Lower leg skin (tissue), 4 donors: ENCODE results near the gene HSPG2. TPM values are rescaled to one million over a fixed set of nuclear protein-coding genes. Genes with fewer than 3 reads are reported as not detected.
"Not testable (repeated sequence)": the region's sequence is repeated elsewhere in the genome, so short reads cannot be mapped to it uniquely, and the experiment has no call there.

Experiments used
- DNase-seq, 2 donors: peaks; one replicate each; pipeline ENCODE4 v3.0.0-alpha.2; 2019; ENCODE audit warnings: low spot score in 2 of 2
- H3K4me3 ChIP-seq: fragments of 200-600 bp; sonication (generic); 2 replicates; pipeline ENCODE4 v1.5.1; 2017; ENCODE audit warnings: mild to moderate bottlenecking, low read depth; ENCODE audit not compliant: poor library complexity, severe bottlenecking
- CTCF ChIP-seq, 3 donors: fragments of 450-650 bp; IDR thresholded peaks; one replicate each; pipeline ENCODE4 v1.5.1; 2016; ENCODE audit warnings: antibody characterized with exemption in 3 of 3, mild to moderate bottlenecking in 3 of 3, moderate library complexity in 2 of 3
- POLR2A ChIP-seq, 2 donors: fragments of 450-650 bp; IDR thresholded peaks; one replicate each; pipeline ENCODE4 v1.6.1; 2016 to 2017; ENCODE audit warnings: antibody characterized with exemption in 2 of 2, mild to moderate bottlenecking in 1 of 2, moderate library complexity in 1 of 2
- WGBS, 2 donors: methylation state at CpG; one replicate each; pipeline ENCODE4 v1.1.5; 2018; 5-methylcytosine and 5-hydroxymethylcytosine counted together
- intact Hi-C: fragments of 100-400 bp; cut with DNase I; formaldehyde crosslinking; loops from one replicate; pipeline ENCODE4 v1.15.0; 2023; ENCODE audit warnings: low total_unique reads
- total RNA-seq, 4 donors: library from RNA; depleted of rRNA; stranded (reverse); fragments of >200 nt; gene quantifications; one replicate each; pipeline ENCODE4 v1.1.0, GENCODE V29; 2016

Gene HSPG2
- total RNA-seq, result 100 to 1,000 TPM in 2 of 4 donors, 10 to 100 TPM in 2; 67.9 to 171 (median 99.6) TPM

GRCh38 chr1:21937034-21937371 is at the start of gene HSPG2:
Gene HSPG2, minus strand, starts transcription at chr1:21937310. Its CDS starts 93 bp downstream, at chr1:21937217.
- 0% methylated on average over 3 of the region's 52 CpGs; no CpG with 5 or more reads in 1 of the 2 donors for WGBS, 2 donors
- peak within 1 kb of the TSS; percentile 75 for H3K4me3 ChIP-seq
- no peak for DNase-seq
- intact Hi-C loops, result no loop called here
- no peak for TF ChIP-seq POLR2A (IDR thresholded peaks at IDR 0.05)
- no peak for TF ChIP-seq CTCF (IDR thresholded peaks at IDR 0.05)

- DNase-seq, H3K4me3 ChIP-seq, intact Hi-C loops: not testable (repeated sequence)
- 93 to 94% methylated on average over 9 of the region's 12 CpGs for WGBS, 2 donors
Observed at GRCh38 chr1:21986386-21986785, 49.3 kb upstream of the HSPG2 start.

- WGBS, 2 donors, result 0 to 83% methylated on average over 1 to 2 of the region's 5 CpGs
- DNase-seq, H3K4me3 ChIP-seq, intact Hi-C loops: not testable (repeated sequence)
Observed at GRCh38 chr1:21985893-21986292, 48.8 kb upstream of the HSPG2 start.

- intact Hi-C loops, H3K4me3 ChIP-seq, DNase-seq: not testable (repeated sequence)
- WGBS, 2 donors, result 62 to 67% methylated on average over 5 of the region's 15 CpGs
Observed at GRCh38 chr1:21983539-21983938, 46.4 kb upstream of the HSPG2 start.

- WGBS, 2 donors, result 70 to 72% methylated on average over 6 of the region's 6 CpGs
- DNase-seq, intact Hi-C loops, H3K4me3 ChIP-seq: not testable (repeated sequence)
Observed at GRCh38 chr1:21982122-21982521, 45.0 kb upstream of the HSPG2 start.

- DNase-seq, intact Hi-C loops, H3K4me3 ChIP-seq: not testable (repeated sequence)
- 33 to 44% methylated on average over 1 to 2 of the region's 4 CpGs for WGBS, 2 donors
Observed at GRCh38 chr1:21981253-21981652, 44.1 kb upstream of the HSPG2 start.

GRCh38 chr1:21980515-21981220 is 43.6 kb upstream of the HSPG2 start:
- intact Hi-C loops, H3K4me3 ChIP-seq, DNase-seq: not testable (repeated sequence)
- WGBS, 2 donors, result 71 to 76% methylated on average over 12 to 17 of the region's 21 CpGs

GRCh38 chr1:21978209-21978608 is 41.1 kb upstream of the HSPG2 start:
- DNase-seq, H3K4me3 ChIP-seq, intact Hi-C loops: not testable (repeated sequence)
- 93 to 96% methylated on average over 11 of the region's 11 CpGs for WGBS, 2 donors

GRCh38 chr1:21976703-21977239 is 39.7 kb upstream of the HSPG2 start, which contains the start of gene CELA3B:
Gene CELA3B, plus strand, starts transcription at chr1:21977022. Its CDS starts 18 bp downstream, at chr1:21977040.
- DNase-seq, intact Hi-C loops, H3K4me3 ChIP-seq: not testable (repeated sequence)
- WGBS, 2 donors, result 87 to 92% methylated on average over 9 of the region's 9 CpGs

- intact Hi-C loops, DNase-seq, H3K4me3 ChIP-seq: not testable (repeated sequence)
- 86 to 90% methylated on average over 9 of the region's 9 CpGs for WGBS, 2 donors
Observed at GRCh38 chr1:21975296-21975695, 38.2 kb upstream of the HSPG2 start.

- WGBS, 2 donors, result 44 to 46% methylated on average over 6 of the region's 6 CpGs
Observed at GRCh38 chr1:21974699-21975098, 37.6 kb upstream of the HSPG2 start.

GRCh38 chr1:21973948-21974347 is 36.8 kb upstream of the HSPG2 start:
- 89 to 91% methylated on average over 8 of the region's 8 CpGs for WGBS, 2 donors
- intact Hi-C loops, DNase-seq, H3K4me3 ChIP-seq: not testable (repeated sequence)

More at GRCh38 chr1:21974699-21975098, 37.6 kb upstream of the HSPG2 start:
- DNase-seq, H3K4me3 ChIP-seq, intact Hi-C loops: not testable (repeated sequence)

GRCh38 chr1:21972973-21973441 is 35.9 kb upstream of the HSPG2 start:
- 55 to 83% methylated on average over 2 of the region's 2 CpGs for WGBS, 2 donors
- intact Hi-C loops, DNase-seq, H3K4me3 ChIP-seq: not testable (repeated sequence)

- intact Hi-C loops, H3K4me3 ChIP-seq, DNase-seq: not testable (repeated sequence)
- 66 to 68% methylated on average over 4 of the region's 4 CpGs for WGBS, 2 donors
Observed at GRCh38 chr1:21970523-21970922, 33.4 kb upstream of the HSPG2 start.
